GM18499 (cell line): ENCODE results near the gene TEDC1.
A peak's percentile ranks its signal among the peaks of the same experiment; 100 is the strongest.

Experiments
- ATAC-seq: cut with Tn5 transposase; IDR thresholded peaks from one replicate; pipeline ENCODE4 v1.9.1; 2021; ENCODE audit warnings: moderate number of reproducible peaks; ENCODE audit not compliant: insufficient read depth, unreplicated experiment

TEDC1 gene

GRCh38 chr14:105490572-105491365 is at the start of gene TEDC1:
TEDC1 (plus strand) TSS chr14:105491246; CDS start chr14:105491376, 130 bp downstream.
- peak; percentile 65 for ATAC-seq

DNA sequence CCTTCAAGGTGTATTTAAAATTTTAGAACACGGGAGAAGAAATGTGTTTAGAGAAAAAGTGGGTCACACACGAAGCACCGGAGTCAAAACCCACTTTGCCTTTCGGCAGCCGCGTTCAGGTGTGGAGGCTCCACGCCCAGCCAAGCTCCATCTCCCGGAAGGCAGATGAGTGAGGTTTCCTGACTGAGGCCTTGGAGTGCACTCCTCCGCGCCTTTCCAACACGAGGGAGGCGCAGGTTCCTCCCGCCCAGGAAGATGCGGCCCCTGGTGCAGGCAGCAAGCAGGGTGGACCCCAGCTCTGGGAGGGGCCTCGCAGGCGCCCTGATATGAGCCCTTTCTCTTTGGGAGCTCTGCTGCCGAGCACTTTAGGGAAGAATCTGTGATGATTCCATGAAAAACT is 48.9 kb upstream of the TEDC1 start:
- ATAC-seq: no peak

- ATAC-seq: no peak
Observed at GRCh38 chr14:105442834-105443233, 48.2 kb upstream of the TEDC1 start.

- ATAC-seq: no peak
Observed at GRCh38 chr14:105444859-105445258, 46.2 kb upstream of the TEDC1 start.

GRCh38 chr14:105445290-105445689 is 45.8 kb upstream of the TEDC1 start:
- ATAC-seq: no peak

- ATAC-seq: no peak
Observed at GRCh38 chr14:105445901-105446845, 44.9 kb upstream of the TEDC1 start.

- ATAC-seq: no peak
Observed at GRCh38 chr14:105446971-105447370, 44.1 kb upstream of the TEDC1 start.

DNA sequence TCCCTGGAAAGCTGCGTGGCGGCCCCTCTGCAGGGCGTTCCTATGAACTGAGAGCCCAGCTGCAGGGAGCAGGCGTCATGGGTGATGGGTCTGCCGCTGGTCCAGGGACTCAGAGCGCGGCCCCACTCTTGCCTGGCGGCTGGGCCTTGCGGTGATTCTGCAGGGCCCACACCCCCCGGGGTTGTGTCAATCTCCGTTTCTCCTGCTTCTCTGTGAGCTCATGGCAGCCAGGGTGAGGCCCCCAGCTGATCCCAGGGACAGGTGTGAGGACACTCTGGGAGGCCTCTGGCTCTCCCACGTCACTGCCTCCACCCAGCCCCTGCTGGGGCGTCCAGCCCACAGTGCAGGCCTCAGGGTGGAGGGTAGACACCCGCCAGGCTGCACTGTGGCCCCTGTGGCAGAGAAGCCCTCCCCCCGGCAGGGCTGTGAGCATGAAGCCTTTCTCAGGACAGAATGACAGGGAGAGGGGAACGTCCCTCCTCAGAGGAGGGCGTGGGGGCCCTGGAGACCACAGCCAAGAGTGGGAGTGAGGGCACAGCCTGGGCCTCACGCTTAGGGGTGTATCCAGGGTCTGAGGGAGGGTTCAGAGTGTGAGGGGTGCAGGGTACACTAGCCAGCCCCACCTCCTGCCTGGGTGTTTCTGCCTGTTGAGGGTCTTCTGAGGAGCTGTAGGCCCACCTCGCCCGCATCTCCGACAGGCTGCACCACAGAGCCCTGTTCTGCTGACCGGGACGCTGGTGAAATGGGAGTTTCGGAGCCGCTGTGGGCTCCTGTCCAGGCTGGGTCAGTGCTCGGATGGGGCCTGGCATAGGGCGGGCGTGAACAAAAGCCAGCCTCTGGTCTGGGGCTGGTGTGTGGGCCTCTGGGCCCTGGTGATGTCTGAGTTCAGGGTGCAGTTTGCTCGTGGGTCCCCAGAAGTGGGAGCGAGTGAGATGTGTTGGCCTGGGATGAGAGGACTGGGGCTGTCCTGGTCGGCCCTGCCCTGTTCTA is 43.1 kb upstream of the TEDC1 start:
- ATAC-seq: no peak

DNA sequence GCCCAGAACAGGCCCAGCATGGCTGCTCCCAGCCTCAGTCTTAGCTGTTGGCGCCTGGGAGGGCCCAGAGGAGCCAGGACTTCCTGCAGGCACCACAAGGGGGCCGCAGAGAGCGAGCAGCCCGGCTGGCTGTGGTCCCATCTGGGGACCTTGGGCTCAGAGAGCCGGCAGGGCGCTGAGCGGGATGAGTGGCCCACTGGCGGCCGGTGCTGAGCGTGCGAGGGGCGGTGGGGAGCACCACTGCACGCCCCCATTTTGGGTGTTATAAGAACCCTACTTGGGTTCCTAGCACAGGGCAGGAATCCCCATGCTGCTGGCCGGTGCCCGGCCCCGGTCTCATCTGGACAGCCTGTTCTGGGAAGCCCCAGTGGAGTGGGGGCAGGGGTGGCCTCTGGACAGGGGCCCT is 42.3 kb upstream of the TEDC1 start:
- ATAC-seq: no peak

DNA sequence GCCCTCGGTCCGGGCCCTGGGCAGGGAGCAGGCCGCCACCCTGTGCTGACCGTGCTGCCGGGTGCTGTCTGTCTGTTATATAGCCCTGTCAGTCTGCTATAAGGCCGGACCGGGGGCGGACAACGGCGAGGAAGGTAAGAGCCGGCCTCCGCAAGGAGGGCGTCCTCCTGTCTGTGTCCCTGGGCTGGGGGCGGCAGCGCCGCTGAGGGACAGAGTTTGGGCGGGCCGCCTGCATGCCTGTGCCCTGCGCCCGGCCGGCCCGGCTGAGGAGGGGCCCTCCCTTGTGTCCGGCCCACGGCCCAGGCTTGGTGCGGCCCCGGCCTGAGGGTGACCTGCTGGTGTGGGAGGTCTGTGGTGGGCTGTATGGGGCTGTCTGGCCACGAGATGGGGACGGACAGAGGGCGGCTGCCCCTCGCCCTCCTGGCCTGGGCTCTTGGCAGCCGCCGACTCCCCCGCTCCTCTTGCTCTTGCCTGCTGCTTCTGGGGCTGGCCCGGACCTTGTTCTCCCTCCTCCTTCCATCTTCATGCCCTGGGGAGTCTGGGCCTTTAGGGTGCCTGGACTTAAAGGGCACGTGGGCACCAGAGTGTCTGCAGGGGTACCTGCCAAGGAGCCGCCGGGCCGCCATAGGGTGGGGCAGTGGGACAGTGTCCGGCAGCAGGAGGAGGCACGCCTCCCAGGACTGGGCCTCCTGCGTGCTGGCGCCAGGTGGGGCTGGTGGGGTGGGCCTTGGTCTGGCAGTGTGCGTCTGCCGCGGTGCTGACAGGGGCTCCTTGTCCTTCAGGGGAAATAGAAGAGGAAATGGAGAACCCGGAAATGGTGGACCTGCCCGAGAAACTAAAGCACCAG is 41.5 kb upstream of the TEDC1 start:
- ATAC-seq: no peak

DNA sequence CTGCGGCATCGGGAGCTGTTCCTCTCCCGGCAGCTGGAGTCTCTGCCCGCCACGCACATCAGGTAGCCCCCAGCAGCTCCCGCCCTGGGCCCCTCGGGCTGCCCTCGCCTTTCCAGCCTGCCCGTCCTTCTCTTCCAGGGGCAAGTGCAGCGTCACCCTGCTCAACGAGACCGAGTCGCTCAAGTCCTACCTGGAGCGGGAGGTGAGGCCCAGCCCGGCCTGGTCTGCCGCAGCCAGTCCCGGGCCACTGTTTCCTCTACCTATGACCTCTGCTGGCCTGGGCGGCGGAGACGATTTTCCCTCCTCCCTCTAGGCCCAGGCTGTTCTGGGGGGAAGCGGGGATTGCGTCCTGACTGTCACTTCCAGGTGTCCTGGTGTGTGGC is 40.9 kb upstream of the TEDC1 start:
- ATAC-seq: no peak

GRCh38 chr14:105450864-105451720 is 40.0 kb upstream of the TEDC1 start:
- ATAC-seq: no peak

DNA sequence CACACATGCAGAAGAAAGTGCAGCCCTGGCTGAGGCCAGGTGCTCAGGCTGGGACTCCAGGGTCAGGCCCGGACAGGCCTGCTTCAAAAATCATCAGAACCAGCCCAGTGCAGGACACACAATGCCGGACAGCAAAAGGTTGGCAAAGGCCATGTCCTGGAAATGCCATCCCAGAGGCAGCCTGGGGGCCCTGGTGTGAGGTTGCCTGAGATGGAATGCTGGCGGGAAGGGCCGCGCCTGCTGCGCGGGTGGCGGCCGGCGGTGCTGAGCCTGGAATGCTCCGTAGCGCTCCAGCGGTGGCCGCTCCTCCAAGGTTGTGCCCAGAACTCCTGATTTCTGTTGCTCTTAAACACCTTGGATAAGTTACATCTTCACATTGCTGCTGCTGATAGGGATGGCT is 38.1 kb upstream of the TEDC1 start:
- no peak for ATAC-seq

DNA sequence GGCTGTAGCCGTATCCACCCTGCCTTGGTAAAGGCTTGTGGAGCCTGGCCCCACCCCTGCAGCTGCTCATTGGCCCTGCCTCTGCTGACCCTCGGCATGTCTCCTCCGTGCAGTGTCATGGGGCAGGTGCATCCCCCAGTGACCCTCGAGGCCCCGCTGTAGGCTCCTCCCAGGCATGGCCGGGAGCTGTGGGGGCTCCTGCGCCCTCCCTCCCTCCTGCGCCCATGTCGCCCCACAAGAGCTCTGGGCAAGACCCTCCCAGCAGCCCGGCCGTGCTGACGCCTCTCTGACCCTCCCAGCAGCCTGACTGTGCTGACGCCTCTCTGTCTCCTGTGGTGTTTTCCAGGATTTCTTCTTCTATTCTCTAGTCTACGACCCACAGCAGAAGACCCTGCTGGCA is 37.2 kb upstream of the TEDC1 start:
- no peak for ATAC-seq

DNA sequence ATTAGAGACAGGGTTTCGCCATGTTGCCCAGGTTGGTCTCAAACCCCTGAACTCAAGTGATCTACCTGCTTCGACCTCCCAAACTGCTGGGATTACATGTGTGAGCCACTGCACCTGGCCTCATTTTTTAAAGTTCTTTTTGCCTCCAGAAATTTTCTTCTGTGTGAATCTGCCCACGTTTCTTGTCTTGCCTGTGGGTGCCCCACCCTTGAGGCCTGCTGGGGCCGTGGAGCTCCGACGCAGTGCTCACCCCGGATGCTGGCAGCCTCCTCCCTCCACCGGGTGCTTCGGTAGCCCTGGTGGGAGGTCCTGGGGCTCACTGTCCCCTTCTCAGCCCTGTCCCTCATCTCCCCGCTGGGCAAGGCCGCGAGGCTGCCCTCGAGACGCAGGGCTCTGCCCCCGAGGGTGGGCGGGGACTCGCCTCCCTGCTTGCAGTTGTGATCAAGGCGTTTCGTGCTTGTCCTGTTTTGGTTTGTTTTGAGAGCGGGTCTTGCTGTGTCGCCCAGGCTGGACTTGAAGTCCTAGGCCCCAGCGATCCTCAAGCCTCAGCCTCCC is 35.9 kb upstream of the TEDC1 start:
- ATAC-seq: no peak

GRCh38 chr14:105455766-105456660 is 35.0 kb upstream of the TEDC1 start:
- no peak for ATAC-seq
